Neural cell (in vitro differentiated cells): ENCODE data around the gene AK2.

Experiments used
- CTCF ChIP-seq: fragments of 450-650 bp; IDR thresholded peaks from 2 replicates; pipeline ENCODE4 v1.5.1; 2014; ENCODE audit warnings: antibody characterized with exemption, mild to moderate bottlenecking, moderate library complexity; ENCODE audit not compliant: poor library complexity, severe bottlenecking
- EP300 ChIP-seq: fragments of 450-650 bp; conservative IDR thresholded peaks from 2 replicates; pipeline ENCODE4 v1.6.1; 2014; ENCODE audit warnings: antibody characterized with exemption, mild to moderate bottlenecking, moderate library complexity; ENCODE audit not compliant: poor library complexity, severe bottlenecking
- EZH2 ChIP-seq: fragments of 200-600, 300-800 bp; shearing (Covaris generic), sonication (generic); IDR thresholded peaks from 2 replicates; pipeline ENCODE4 v1.6.1; 2014; ENCODE audit warnings: antibody characterized with exemption, low read length, borderline replicate concordance, mild to moderate bottlenecking; ENCODE audit not compliant: insufficient read depth, poor library complexity, severe bottlenecking
- MXI1 ChIP-seq: fragments of 450-650 bp; conservative IDR thresholded peaks from 2 replicates; pipeline ENCODE4 v1.6.1; 2014; ENCODE audit warnings: antibody characterized with exemption, mild to moderate bottlenecking; ENCODE audit not compliant: poor library complexity, severe bottlenecking
- POLR2AphosphoS5 ChIP-seq: IDR thresholded peaks from 2 replicates; pipeline ENCODE4 v1.6.1; 2012
- RAD21 ChIP-seq: fragments of 450-650 bp; conservative IDR thresholded peaks from 2 replicates; pipeline ENCODE4 v1.6.1; 2014; ENCODE audit warnings: antibody characterized with exemption, mild to moderate bottlenecking, moderate library complexity
- REST ChIP-seq: IDR thresholded peaks from 2 replicates; pipeline ENCODE4 v1.6.1; 2012; ENCODE audit warnings: borderline replicate concordance
- TAF1 ChIP-seq: IDR thresholded peaks from 2 replicates; pipeline ENCODE4 v1.6.1; 2012; ENCODE audit warnings: low read depth

GRCh38 chr1:33030575-33030974 is 6.1 kb downstream of the AK2 start:
- TF ChIP-seq POLR2AphosphoS5 (no peak), REST (no peak), CTCF (no peak), EP300 (no peak), EZH2 (no peak), RAD21 (no peak), MXI1 (no peak), TAF1 (no peak)
